Peyer's patch (tissue), 4 donors: Measurements from ENCODE around the gene UBTF. TPM values are rescaled to one million over a fixed set of nuclear protein-coding genes. Genes with fewer than 3 reads are reported as not detected.

Source experiments
- DNase-seq, 3 donors: peaks; one replicate each; pipeline ENCODE4 v3.0.0-alpha.2; 2017 to 2019
- H3K27ac ChIP-seq, 4 donors: fragments of 200-600 bp; sonication (generic); one replicate each; pipeline ENCODE4 v1.5.1; 2016 to 2019
- H3K27me3 ChIP-seq, 2 donors: fragments of 200-600 bp; sonication (generic); one replicate each; pipeline ENCODE4 v1.5.1; 2019
- H3K36me3 ChIP-seq, 3 donors: fragments of 200-600 bp; sonication (generic); one replicate each; pipeline ENCODE4 v1.5.1; 2016 to 2019
- H3K4me1 ChIP-seq, 4 donors: fragments of 200-600 bp; sonication (generic); one replicate each; pipeline ENCODE4 v1.5.1; 2016 to 2019
- H3K4me3 ChIP-seq, 4 donors: fragments of 200-600 bp; sonication (generic); 1 replicate in 3 of 4; 2 replicates in 1 of 4; pipeline ENCODE4 v1.5.1; 2016 to 2019; ENCODE audit warnings: mild to moderate bottlenecking in 1 of 4
- H3K9me3 ChIP-seq, 4 donors: fragments of 200-600 bp; sonication (generic); one replicate each; pipeline ENCODE4 v1.5.1; 2016 to 2019; ENCODE audit warnings: mild to moderate bottlenecking in 1 of 4
- CTCF ChIP-seq, 6 experiments: fragments of 450-650 bp in 4 of 6; fragments of 200-600 bp in 2 of 6; sonication (generic) in 1 of 6; IDR thresholded peaks; one replicate each; pipeline ENCODE4 v1.5.1; 2017 to 2019; ENCODE audit warnings: antibody characterized with exemption in 6 of 6, mild to moderate bottlenecking in 3 of 6, moderate library complexity in 1 of 6
- POLR2A ChIP-seq, 2 donors: fragments of 450-650 bp; IDR thresholded peaks; one replicate each; pipeline ENCODE4 v1.5.1; 2017; ENCODE audit warnings: antibody characterized with exemption in 2 of 2, mild to moderate bottlenecking in 2 of 2, moderate library complexity in 2 of 2
- total RNA-seq, 4 donors: library from RNA; depleted of rRNA; stranded (reverse); fragments of >200 nt; gene quantifications; one replicate each; pipeline ENCODE4 v1.1.0, GENCODE V29; 2016

UBTF gene
- total RNA-seq, 4 donors from 2014 or later: 58.4 to 167 (median 77.7) TPM

- Histone ChIP-seq H3K9me3 (no peaks in the 10 kb centered on the region), H3K4me1 (no peaks in the 10 kb centered on the region), H3K27me3 (no peaks in the 10 kb centered on the region), H3K27ac (no peak overlapping the region), H3K4me3 (no peak overlapping the region), H3K36me3 (no peaks in the 10 kb centered on the region)
- TF ChIP-seq CTCF (IDR thresholded peaks at IDR 0.05): no peak
- TF ChIP-seq POLR2A (IDR thresholded peaks at IDR 0.05): no peak
- DNase-seq: no peak
Observed at GRCh38 chr17:44257815-44258760, 38.6 kb upstream of the UBTF start.

- no peak for DNase-seq
- no peaks in the 10 kb centered on the region for H3K27me3 ChIP-seq
- no peaks in the 10 kb centered on the region for H3K36me3 ChIP-seq
- H3K4me3 ChIP-seq: no peak overlapping the region
- no peaks in the 10 kb centered on the region for H3K4me1 ChIP-seq
- no peak overlapping the region for H3K27ac ChIP-seq
- TF ChIP-seq CTCF (IDR thresholded peaks at IDR 0.05): no peak
- TF ChIP-seq POLR2A (IDR thresholded peaks at IDR 0.05): no peak
- no peaks in the 10 kb centered on the region for H3K9me3 ChIP-seq
Observed at GRCh38 chr17:44256671-44257070, 37.2 kb upstream of the UBTF start.

- Histone ChIP-seq H3K9me3 (no peaks in the 10 kb centered on the region), H3K27me3 (no peaks in the 10 kb centered on the region), H3K36me3 (no peaks in the 10 kb centered on the region), H3K27ac (no peak overlapping the region), H3K4me1 (no peaks in the 10 kb centered on the region), H3K4me3 (no peak overlapping the region)
- no peak for DNase-seq
- no peak for TF ChIP-seq CTCF (IDR thresholded peaks at IDR 0.05)
- TF ChIP-seq POLR2A (IDR thresholded peaks at IDR 0.05): no peak
Observed at GRCh38 chr17:44255915-44256314, 36.4 kb upstream of the UBTF start.

GRCh38 chr17:44254361-44255095 is 35.1 kb upstream of the UBTF start:
- H3K27ac ChIP-seq: no peak overlapping the region
- H3K4me3 ChIP-seq: no peak overlapping the region
- H3K4me1 ChIP-seq: no peaks in the 10 kb centered on the region
- TF ChIP-seq POLR2A (IDR thresholded peaks at IDR 0.05) (no peak), CTCF (IDR thresholded peaks at IDR 0.05) (no peak)
- DNase-seq: no peak
- H3K27me3 ChIP-seq: no peaks in the 10 kb centered on the region
- H3K9me3 ChIP-seq: no peaks in the 10 kb centered on the region
- H3K36me3 ChIP-seq: no peaks in the 10 kb centered on the region

- Histone ChIP-seq H3K27me3 (no peaks in the 10 kb centered on the region), H3K36me3 (no peaks in the 10 kb centered on the region), H3K4me3 (no peak overlapping the region), H3K9me3 (no peaks in the 10 kb centered on the region), H3K4me1 (no peaks in the 10 kb centered on the region), H3K27ac (no peak overlapping the region)
- no peak for DNase-seq
- TF ChIP-seq CTCF (IDR thresholded peaks at IDR 0.05) (no peak), POLR2A (IDR thresholded peaks at IDR 0.05) (no peak)
Observed at GRCh38 chr17:44253006-44253405, 33.5 kb upstream of the UBTF start.
